Gastrocnemius medialis (tissue), 4 donors: ENCODE results near the gene RGS4.

Experiments
- CTCF ChIP-seq, 5 experiments: fragments of 450-650 bp in 3 of 5; fragments of 200-600 bp in 2 of 5; sonication (generic) in 2 of 5; IDR thresholded peaks in 4 of 5; conservative IDR thresholded peaks in 1 of 5; 1 replicate in 4 of 5; 2 replicates in 1 of 5; pipeline ENCODE4 v1.5.1; 2016 to 2019; ENCODE audit warnings: antibody characterized with exemption in 5 of 5, mild to moderate bottlenecking in 3 of 5, moderate library complexity in 3 of 5
- POLR2A ChIP-seq, 2 donors: fragments of 450-650 bp; IDR thresholded peaks; one replicate each; pipeline ENCODE4 v1.6.1; 2017; ENCODE audit warnings: antibody characterized with exemption in 2 of 2, mild to moderate bottlenecking in 2 of 2, moderate library complexity in 2 of 2

DNA sequence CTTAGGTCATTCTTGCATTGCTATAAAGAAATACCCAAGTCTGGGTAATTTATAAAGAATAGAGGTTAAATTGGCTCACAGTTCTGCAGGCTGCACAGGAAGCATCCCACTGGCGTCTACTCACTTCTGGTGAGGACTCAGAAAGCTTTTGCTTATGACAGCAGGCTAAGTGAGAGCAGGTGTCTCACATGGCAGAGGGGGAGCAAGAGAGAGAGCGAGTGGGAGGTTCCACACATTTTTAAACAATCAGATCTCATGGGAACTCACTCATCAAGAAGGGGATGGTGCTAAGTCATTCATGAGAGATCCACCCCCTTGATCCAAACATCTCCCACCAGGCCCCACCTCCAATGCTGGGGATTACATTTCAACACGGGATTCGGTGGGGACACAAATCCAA is 13.6 kb upstream of the RGS4 start:
- TF ChIP-seq CTCF (IDR thresholded peaks at IDR 0.05 in 4 of 5, conservative IDR thresholded peaks at IDR 0.05 in 1 of 5) (no peak), POLR2A (IDR thresholded peaks at IDR 0.05) (no peak)
